H9 (cell line): ENCODE results near the gene INHBB. TPM values are rescaled to one million over a fixed set of nuclear protein-coding genes. Genes with fewer than 3 reads are reported as not detected.

Source experiments
- DNase-seq: peaks from one replicate; pipeline ENCODE4 v3.0.0-alpha.2; 2017
- H2AFZ ChIP-seq: one replicate; pipeline ENCODE4 v1.6.1; 2013; ENCODE audit warnings: mild to moderate bottlenecking, low read length, control low read depth, moderate library complexity
- H2AK5ac ChIP-seq: 2 replicates; pipeline ENCODE4 v1.6.1; 2013; ENCODE audit warnings: low read length, control low read depth, mixed read lengths; ENCODE audit not compliant: insufficient read length
- H2BK120ac ChIP-seq: one replicate; pipeline ENCODE4 v1.6.1; 2013; ENCODE audit warnings: low read depth, mild to moderate bottlenecking, low read length, control low read depth, inconsistent platforms; ENCODE audit not compliant: poor library complexity, severe bottlenecking
- H2BK12ac ChIP-seq: 2 replicates; pipeline ENCODE4 v1.6.1; 2013; ENCODE audit warnings: low read length, control low read depth, mixed read lengths, low read depth; ENCODE audit not compliant: insufficient read length
- H2BK15ac ChIP-seq: 2 replicates; pipeline ENCODE4 v1.6.1; 2013; ENCODE audit warnings: low read depth, low read length, control low read depth
- H2BK20ac ChIP-seq: one replicate; pipeline ENCODE4 v1.6.1; 2013; ENCODE audit warnings: low read depth, mild to moderate bottlenecking, low read length, control low read depth, inconsistent platforms; ENCODE audit not compliant: poor library complexity, severe bottlenecking
- H2BK5ac ChIP-seq: 2 replicates; pipeline ENCODE4 v1.6.1; 2013; ENCODE audit warnings: low read length, control low read depth, mixed read lengths; ENCODE audit not compliant: insufficient read length
- H3K14ac ChIP-seq: 2 replicates; pipeline ENCODE4 v1.6.1; 2013; ENCODE audit warnings: low read length, control low read depth; ENCODE audit not compliant: insufficient read depth
- H3K18ac ChIP-seq: 2 replicates; pipeline ENCODE4 v1.6.1; 2013; ENCODE audit warnings: low read depth, mild to moderate bottlenecking, mixed read lengths, low read length, control low read depth; ENCODE audit not compliant: insufficient read length
- H3K23ac ChIP-seq: 2 replicates; pipeline ENCODE4 v1.6.1; 2013; ENCODE audit warnings: low read length, control low read depth, mixed read lengths, low read depth; ENCODE audit not compliant: insufficient read length
- H3K23me2 ChIP-seq: 2 replicates; pipeline ENCODE4 v1.6.1; 2013; ENCODE audit warnings: low read depth, mild to moderate bottlenecking, mixed read lengths, low read length, control low read depth; ENCODE audit not compliant: insufficient read length, poor library complexity, severe bottlenecking
- H3K27ac ChIP-seq: 2 replicates; pipeline ENCODE4 v1.5.1; 2013; ENCODE audit warnings: low read length, control low read depth, mixed read lengths, low read depth; ENCODE audit not compliant: insufficient read length
- H3K27me3 ChIP-seq: 2 replicates; pipeline ENCODE4 v1.6.1; 2013; ENCODE audit warnings: low read length, control low read depth, inconsistent platforms; ENCODE audit not compliant: insufficient read depth
- H3K4ac ChIP-seq: 2 replicates; pipeline ENCODE4 v1.6.1; 2013; ENCODE audit warnings: low read depth, mild to moderate bottlenecking, control low read depth, inconsistent platforms, low read length, moderate library complexity
- H3K4me1 ChIP-seq: 2 replicates; pipeline ENCODE4 v1.6.1; 2013; ENCODE audit warnings: low read length, control low read depth, inconsistent platforms; ENCODE audit not compliant: insufficient read depth
- H3K4me2 ChIP-seq: 2 replicates; pipeline ENCODE4 v1.6.1; 2013; ENCODE audit warnings: low read length, control low read depth, mixed read lengths; ENCODE audit not compliant: insufficient read length, insufficient read depth
- H3K56ac ChIP-seq: 2 replicates; pipeline ENCODE4 v1.6.1; 2013; ENCODE audit warnings: low read depth, mild to moderate bottlenecking, mixed read lengths, low read length, control low read depth; ENCODE audit not compliant: insufficient read length
- H3K79me1 ChIP-seq: 2 replicates; pipeline ENCODE4 v1.6.1; 2013; ENCODE audit warnings: low read depth, mild to moderate bottlenecking, moderate library complexity, low read length, control low read depth, inconsistent platforms; ENCODE audit not compliant: insufficient read depth, poor library complexity, severe bottlenecking
- H3K79me2 ChIP-seq: 2 replicates; pipeline ENCODE4 v1.6.1; 2013; ENCODE audit warnings: low read length, control low read depth, inconsistent platforms; ENCODE audit not compliant: insufficient read depth
- H3K9ac ChIP-seq: 2 replicates; pipeline ENCODE4 v1.6.1; 2013; ENCODE audit warnings: low read length, control low read depth, mixed read lengths; ENCODE audit not compliant: insufficient read length; ENCODE audit errors: extremely low read depth
- H3K9me3 ChIP-seq: one replicate; pipeline ENCODE4 v1.6.1; 2013; ENCODE audit warnings: low read depth, low read length, inconsistent platforms; ENCODE audit not compliant: control insufficient read depth
- H3T11ph ChIP-seq: one replicate; pipeline ENCODE4 v1.6.1; 2013; ENCODE audit warnings: mild to moderate bottlenecking, low read length, control low read depth, inconsistent platforms
- H4K20me1 ChIP-seq: one replicate; pipeline ENCODE4 v1.6.1; 2013; ENCODE audit not compliant: control insufficient read depth, insufficient read length, insufficient read depth
- H4K5ac ChIP-seq: 2 replicates; pipeline ENCODE4 v1.6.1; 2013; ENCODE audit warnings: low read depth, mild to moderate bottlenecking, mixed read lengths, low read length, control low read depth; ENCODE audit not compliant: insufficient read length
- H4K8ac ChIP-seq: replicated peaks from 2 replicates; pipeline ENCODE4 v1.6.1; 2013; ENCODE audit warnings: low read length, control low read depth, mixed read lengths, low read depth; ENCODE audit not compliant: insufficient read length
- H4K91ac ChIP-seq: 2 replicates; pipeline ENCODE4 v1.6.1; 2013; ENCODE audit warnings: low read depth, mild to moderate bottlenecking, moderate library complexity, mixed read lengths, low read length, control low read depth; ENCODE audit not compliant: insufficient read length
- H3K27ac Mint-ChIP-seq, 3 experiments: 2 replicates in 2 of 3; 3 replicates in 1 of 3; pipeline ENCODE4 v1.8.0; 2020 to 2021; ENCODE audit warnings: mixed read lengths in 3 of 3, mild to moderate bottlenecking in 1 of 3, moderate library complexity in 1 of 3
- H3K27me3 Mint-ChIP-seq: 2 replicates; pipeline ENCODE4 v1.8.0; 2021; ENCODE audit warnings: low read depth, mild to moderate bottlenecking, moderate library complexity, mixed read lengths
- H3K36me3 Mint-ChIP-seq, 3 experiments: 2 replicates in 2 of 3; 3 replicates in 1 of 3; pipeline ENCODE4 v1.8.0; 2020 to 2021; ENCODE audit warnings: low read depth in 3 of 3, mixed read lengths in 3 of 3; ENCODE audit not compliant: insufficient read depth in 1 of 3
- H3K4me1 Mint-ChIP-seq, 2 experiments: 2 replicates each; pipeline ENCODE4 v1.8.0; 2020; ENCODE audit warnings: mixed read lengths in 2 of 2
- H3K4me3 Mint-ChIP-seq, 2 experiments: 2 replicates in 1 of 2; 3 replicates in 1 of 2; pipeline ENCODE4 v1.8.0; 2020 to 2021; ENCODE audit warnings: mild to moderate bottlenecking in 2 of 2, mixed read lengths in 2 of 2, moderate library complexity in 1 of 2
- H3K9me3 Mint-ChIP-seq, 2 experiments: 2 replicates in 1 of 2; 3 replicates in 1 of 2; pipeline ENCODE4 v1.8.0; 2020; ENCODE audit warnings: mild to moderate bottlenecking in 2 of 2, mixed read lengths in 2 of 2, moderate library complexity in 1 of 2
- WGBS: extraction: QIAGEN DNeasy Blood & Tissue Kit; methylation state at CpG from one replicate; pipeline ENCODE4 v1.1.7; 2013; ENCODE audit warnings: missing lambda C conversion rate, low lambda C conversion rate, mixed read lengths; ENCODE audit not compliant: insufficient read length; ENCODE audit errors: extremely low coverage; 5-methylcytosine and 5-hydroxymethylcytosine counted together
- total RNA-seq: library from RNA; stranded (reverse); gene quantifications from 2 replicates; pipeline ENCODE4 v1.2.1, GENCODE V29; 2021
- TF ChIP-seq, protein P1 (sequence below): fragments of 200-600 bp; sonication (generic); conservative IDR thresholded peaks from 3 replicates; pipeline ENCODE4 v1.8.0; 2021; ENCODE audit warnings: antibody characterized with exemption, mild to moderate bottlenecking

Gene INHBB
- total RNA-seq, 1 experiment from 2014 or later, result 0.13 TPM

DNA sequence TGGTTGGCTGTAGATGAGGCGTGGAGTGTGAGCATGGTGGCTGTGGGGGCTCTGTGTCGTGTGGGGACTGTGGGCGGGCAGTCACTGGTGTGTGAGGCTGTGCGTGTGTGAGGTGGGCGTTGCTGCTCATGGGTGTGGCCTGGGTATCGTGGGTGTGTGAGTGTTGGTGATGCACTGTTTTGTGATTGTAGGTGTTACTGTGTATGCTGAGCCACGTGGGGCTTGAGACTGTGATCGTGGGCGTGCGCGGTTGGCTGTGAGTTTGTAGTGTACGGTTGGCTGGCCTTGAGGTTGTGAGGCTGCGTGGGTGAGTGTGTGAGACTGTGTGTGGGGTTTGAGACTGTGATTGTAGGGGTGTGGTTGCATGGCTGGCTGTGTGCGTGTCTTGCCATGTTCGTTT is 8.5 kb downstream of the INHBB start:
- Histone ChIP-seq H3K9me3 (no peaks in the 10 kb centered on the region), H4K91ac (no peak overlapping the region), H3K79me1 (no peaks in the 10 kb centered on the region), H2BK15ac (no peak overlapping the region), H3K23me2 (no peaks in the 10 kb centered on the region), H3K14ac (no peak overlapping the region; the same call in 1 of the 2 replicates), H3T11ph (no peak overlapping the region), H3K23ac (no peak overlapping the region), H4K5ac (no peak overlapping the region), H2AK5ac (no peak overlapping the region), H3K27ac (no peak overlapping the region), H3K27me3 (no peaks in the 10 kb centered on the region; the same call in 1 of the 2 replicates), H2BK20ac (no peak overlapping the region), H2BK5ac (no peak overlapping the region), H4K20me1 (peaks cover 2% of the 10 kb centered on the region), H2BK12ac (no peak overlapping the region), H3K4ac (no peak overlapping the region), H3K4me2 (no peak overlapping the region), H3K18ac (no peak overlapping the region), H3K4me1 (no peaks in the 10 kb centered on the region; the same call in 1 of the 2 replicates), H3K9ac (no peak overlapping the region), H2AFZ (no peak overlapping the region), H3K56ac (no peak overlapping the region), H3K79me2 (no peaks in the 10 kb centered on the region), H4K8ac (no peak overlapping the region), H2BK120ac (no peak overlapping the region)
- H3K27ac Mint-ChIP-seq, result no peak overlapping the region
- H3K36me3 Mint-ChIP-seq, result peaks cover 0 to 3% (median 0%) of the 10 kb centered on the region in 3 experiments; a peak in 1 of 7 replicates
- H3K4me3 Mint-ChIP-seq, result no peak overlapping the region
- no CpG with 5 or more reads among the region's 15 CpGs for WGBS
- peaks cover 97% of the 10 kb centered on the region for H3K27me3 Mint-ChIP-seq
- TF ChIP-seq, protein P1, sequence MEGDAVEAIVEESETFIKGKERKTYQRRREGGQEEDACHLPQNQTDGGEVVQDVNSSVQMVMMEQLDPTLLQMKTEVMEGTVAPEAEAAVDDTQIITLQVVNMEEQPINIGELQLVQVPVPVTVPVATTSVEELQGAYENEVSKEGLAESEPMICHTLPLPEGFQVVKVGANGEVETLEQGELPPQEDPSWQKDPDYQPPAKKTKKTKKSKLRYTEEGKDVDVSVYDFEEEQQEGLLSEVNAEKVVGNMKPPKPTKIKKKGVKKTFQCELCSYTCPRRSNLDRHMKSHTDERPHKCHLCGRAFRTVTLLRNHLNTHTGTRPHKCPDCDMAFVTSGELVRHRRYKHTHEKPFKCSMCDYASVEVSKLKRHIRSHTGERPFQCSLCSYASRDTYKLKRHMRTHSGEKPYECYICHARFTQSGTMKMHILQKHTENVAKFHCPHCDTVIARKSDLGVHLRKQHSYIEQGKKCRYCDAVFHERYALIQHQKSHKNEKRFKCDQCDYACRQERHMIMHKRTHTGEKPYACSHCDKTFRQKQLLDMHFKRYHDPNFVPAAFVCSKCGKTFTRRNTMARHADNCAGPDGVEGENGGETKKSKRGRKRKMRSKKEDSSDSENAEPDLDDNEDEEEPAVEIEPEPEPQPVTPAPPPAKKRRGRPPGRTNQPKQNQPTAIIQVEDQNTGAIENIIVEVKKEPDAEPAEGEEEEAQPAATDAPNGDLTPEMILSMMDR, result no peak
- DNase-seq, result no peak
- peaks cover 5 to 34% of the 10 kb centered on the region in 2 experiments for H3K4me1 Mint-ChIP-seq
- peaks cover 0 to 2% of the 10 kb centered on the region in 2 experiments; a peak in 2 of 5 replicates for H3K9me3 Mint-ChIP-seq
